HG03066 (cell line): ENCODE measurements around the gene SDF4.
"Not testable (repeated sequence)": the region's sequence is repeated elsewhere in the genome, so short reads cannot be mapped to it uniquely, and the experiment has no call there.

ENCODE experiments used
- ATAC-seq: cut with Tn5 transposase; IDR thresholded peaks from one replicate; pipeline ENCODE4 v1.9.1; 2021; ENCODE audit warnings: low read depth; ENCODE audit not compliant: unreplicated experiment

Gene SDF4

GRCh38 chr1:1200876-1201810 is 30.7 kb downstream of the SDF4 start:
- no peak for ATAC-seq

- no peak for ATAC-seq
Observed at GRCh38 chr1:1199961-1200875, 31.6 kb downstream of the SDF4 start.

GRCh38 chr1:1199141-1199960 is 32.5 kb downstream of the SDF4 start:
- no peak for ATAC-seq

- ATAC-seq = no peak
Observed at GRCh38 chr1:1198423-1199140, 33.2 kb downstream of the SDF4 start.

DNA sequence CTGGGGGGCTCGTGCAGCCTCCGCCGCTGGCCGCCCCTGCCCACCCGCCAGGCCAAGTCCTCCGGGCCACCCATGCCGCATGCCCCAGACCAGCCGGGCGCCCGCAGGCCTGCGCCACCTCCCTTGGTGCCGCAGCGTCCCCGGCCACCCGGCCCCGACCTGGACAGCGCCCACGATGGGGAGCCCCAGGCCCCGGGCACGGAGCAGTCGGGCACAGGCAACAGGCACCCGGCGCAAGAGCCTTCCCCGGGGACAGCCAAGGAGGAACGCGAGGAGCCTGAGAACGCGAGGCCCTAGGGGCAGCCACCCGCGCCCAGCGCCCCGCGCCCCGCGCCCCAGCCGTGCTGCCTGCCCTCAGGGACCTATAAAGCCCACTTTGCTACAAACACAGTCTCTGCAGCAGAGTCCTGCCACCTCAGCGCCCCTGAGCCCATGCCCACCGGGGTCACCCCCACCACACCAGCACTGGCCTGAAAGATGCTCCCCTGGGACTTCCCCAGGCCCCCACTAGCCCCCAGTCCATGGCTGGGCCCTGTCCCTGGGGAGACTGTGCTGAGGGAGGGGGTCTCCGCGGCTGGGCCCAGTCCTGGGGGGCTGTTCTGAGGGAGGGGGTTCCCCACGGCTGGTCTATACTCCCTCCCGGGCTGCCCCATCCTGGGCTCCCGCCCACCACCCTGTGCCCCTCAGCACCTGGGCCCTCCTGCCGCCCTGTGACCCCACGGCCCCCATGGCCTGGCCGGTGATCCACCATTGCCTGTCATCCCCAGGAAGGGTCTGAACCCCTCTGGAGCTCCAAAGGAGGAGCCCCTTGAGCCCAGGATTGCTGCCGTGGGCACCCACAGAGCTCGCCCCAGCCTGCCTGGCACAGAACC is 34.0 kb downstream of the SDF4 start:
- no peak for ATAC-seq

DNA sequence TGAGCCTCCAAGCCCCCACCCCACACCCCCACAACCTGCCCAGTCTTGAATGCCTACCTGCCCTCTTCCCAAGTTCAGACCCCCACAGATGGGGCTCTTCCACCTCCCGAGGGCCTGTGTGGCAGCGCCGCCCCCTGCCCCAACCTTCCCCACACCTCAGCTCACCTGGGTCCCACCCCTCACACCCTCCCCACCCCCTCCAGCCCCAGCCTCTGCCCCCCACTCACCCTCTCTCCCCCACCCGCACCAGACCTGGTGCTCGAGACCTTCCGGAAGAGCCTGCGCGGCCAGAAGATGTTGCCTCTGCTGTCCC is 34.7 kb downstream of the SDF4 start:
- ATAC-seq = no peak

DNA sequence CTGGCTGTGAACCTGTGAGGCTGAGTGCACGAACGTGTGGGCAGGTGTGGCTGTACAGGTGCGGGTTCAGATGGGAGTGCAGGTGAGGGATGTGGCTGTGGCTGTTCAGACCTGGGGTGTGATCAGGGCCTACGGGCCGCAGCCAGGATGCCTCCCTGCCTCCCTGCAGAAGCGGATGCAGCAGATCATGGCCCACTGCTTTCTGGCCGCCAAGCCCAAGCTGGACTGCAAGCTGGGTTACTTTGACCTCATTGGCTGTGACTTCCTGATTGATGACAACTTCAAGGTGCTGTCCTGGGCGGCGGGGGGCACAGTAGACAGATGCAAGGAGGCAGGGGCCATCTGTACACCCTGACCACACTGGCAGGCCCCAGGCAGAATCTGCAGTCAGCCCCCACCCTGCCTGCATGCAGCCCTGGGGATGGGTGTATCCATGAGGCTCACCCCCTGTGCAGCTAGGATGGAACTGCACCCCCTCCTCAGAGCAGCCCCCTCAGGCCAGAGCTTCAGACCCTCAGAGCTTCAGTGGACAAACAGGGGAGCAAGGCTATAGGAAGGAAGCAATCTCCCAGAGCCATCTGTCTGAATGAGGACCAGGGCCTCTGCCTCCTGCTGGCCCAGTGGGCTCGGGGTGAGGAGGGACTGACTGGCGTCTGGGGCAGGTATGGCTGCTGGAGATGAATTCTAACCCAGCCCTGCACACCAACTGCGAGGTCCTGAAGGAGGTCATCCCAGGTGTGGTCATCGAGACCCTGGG is 35.2 kb downstream of the SDF4 start:
- ATAC-seq = no peak

GRCh38 chr1:1195726-1196125 is 36.1 kb downstream of the SDF4 start:
- ATAC-seq = not testable (repeated sequence)

- no peak for ATAC-seq
Observed at GRCh38 chr1:1194723-1195122, 37.1 kb downstream of the SDF4 start.

DNA sequence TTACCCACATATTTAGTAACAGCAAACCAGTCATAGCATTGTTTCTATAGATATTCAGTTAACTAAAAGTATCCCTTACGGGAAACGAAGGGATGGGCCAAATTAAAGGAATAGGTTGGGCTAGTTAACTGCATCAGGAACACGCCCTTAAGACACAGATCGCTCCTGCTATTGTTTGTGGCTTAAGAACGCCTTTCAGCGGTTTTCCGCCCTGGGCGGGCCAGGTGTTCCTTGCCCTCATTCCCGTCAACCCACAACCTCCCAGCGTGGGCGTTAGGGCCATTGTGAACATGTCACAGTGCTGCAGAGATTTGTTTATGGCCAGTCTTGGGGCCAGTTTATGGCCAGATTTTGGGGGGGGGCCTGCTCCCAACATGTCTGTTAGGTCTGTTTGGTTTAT is 40.1 kb downstream of the SDF4 start:
- no peak for ATAC-seq

DNA sequence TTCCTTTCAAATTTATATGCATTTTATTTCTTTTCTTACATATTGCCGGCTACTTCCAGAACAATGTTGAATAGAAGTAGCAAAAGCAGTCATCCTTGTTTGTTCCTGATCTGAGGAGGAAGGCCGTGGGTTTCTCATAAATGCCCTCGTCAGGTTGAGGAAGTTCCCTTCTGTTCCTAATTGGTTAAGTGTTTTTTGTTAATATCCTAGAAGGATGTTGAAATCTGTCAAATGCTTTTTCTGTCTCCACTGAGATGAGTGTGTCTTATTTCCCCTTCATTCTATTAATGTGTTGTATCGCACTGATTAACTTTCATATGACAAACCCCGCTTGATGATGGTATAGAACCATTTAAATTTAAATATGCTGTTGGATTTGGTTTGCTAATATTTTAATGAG is 42.7 kb downstream of the SDF4 start:
- ATAC-seq = no peak

GRCh38 chr1:1187938-1188337 is 43.9 kb downstream of the SDF4 start:
- ATAC-seq = no peak

GRCh38 chr1:1185101-1185765 is 46.6 kb downstream of the SDF4 start:
- no peak for ATAC-seq

DNA sequence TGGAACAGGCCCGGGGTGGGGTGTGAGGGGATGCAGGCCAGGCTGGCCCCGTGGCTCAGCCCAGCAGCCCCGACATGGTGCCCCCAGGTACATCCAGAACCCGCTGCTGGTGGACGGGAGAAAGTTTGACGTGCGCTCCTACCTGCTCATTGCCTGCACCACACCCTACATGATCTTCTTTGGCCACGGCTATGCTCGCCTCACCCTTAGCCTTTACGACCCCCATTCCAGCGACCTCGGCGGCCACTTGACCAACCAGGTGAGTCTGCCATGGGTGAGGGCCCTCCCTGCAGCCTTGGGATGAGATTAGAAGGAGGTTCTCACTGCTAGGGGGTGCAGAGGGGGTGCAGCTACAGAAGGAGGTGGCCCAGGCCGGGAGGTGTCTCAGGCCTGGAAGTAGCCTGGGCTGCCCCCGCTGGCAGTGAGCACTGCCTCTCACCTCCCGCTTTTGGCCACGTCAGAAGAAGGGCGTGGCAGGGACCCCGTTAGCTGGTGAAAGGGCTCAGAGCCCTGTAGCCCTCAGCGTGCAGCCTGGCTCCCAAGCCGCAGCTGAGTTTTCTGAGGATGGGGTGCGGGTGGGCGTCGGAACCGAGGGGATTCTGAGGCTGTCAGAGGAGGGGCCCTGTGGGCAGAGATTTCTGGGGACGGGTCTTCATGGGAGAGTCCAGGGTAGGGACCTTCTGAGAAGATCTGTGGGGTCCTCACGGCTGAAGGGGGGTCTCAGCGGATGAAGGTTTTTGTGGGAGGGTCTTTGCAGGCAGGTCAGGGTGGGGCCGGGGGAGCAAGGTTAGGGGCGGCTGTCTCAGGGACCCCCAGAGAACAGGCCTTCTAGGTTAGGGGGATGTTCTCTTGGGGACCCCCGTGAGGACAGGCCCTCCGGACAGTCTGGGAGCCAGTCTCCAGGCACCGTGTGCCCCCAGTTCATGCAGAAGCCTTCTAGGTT is 47.7 kb downstream of the SDF4 start:
- no peak for ATAC-seq

DNA sequence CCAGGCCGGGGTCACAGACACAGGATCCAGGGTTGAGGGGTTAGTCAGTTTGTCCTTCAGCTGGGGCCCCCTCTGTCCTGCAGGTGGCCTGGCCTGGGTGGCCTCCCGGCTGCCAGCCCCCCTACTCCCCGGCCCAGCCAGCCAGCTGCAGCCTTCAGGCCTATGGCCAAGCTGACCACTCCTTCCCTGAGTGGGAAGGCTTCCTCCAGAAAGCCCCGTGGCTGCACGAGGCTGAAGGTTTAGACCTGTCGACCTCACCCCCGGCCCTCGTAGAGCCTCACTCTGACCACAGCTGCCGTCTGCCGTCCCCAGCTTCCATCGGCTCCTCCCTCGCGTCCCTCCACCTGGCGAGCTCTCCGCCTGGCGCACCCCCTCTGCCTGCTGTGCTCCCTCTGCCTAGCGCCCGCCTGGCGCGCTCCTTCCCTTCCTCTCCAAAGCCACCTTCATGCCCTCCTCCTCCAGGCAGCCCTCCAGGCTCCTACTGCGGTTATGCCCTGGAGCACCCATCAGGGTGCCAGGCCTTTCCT is 48.5 kb downstream of the SDF4 start:
- ATAC-seq = no peak

DNA sequence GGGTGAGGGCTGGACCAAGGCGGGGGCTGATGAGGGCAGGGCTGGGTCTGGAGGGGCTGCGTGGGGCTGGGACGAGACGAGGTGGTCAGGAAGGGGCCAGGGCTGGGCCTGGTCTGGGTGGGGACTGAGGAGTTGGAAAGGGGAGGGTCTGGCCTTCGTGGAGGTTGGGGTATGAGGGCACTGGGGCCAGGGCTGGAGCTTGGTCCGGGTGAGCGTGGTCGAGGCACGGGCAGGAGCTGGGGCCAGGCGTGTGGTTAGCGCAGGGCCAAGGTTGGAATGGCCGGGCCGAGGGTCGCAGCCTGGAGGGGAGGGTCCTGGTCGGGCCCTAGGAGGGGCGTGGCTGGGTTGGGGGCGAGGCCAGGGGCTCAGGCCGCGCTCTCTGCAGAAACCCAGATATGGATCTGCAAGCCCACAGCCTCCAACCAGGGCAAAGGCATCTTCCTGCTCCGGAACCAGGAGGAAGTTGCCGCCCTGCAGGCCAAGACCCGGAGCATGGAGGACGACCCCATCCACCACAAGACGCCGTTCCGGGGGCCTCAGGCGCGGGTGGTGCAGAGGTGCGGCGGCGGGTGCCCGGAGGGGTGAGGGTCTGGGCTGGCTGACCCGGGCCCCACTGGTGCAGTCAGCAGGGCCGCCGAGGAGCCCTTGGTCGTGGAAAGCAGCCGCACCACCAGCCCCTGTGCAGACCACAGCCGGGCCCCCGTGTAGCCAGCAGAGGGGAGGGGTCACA is 49.1 kb downstream of the SDF4 start:
- ATAC-seq = no peak
